ENCODE data around the gene LYL1.
A peak's percentile ranks its signal among the peaks of the same experiment; 100 is the strongest.

Gene LYL1

GRCh38 chr19:13104360-13104847, 1.7 kb upstream of the LYL1 start:
- DNase-seq = peak; percentile 63

- no peak for DNase-seq
These were observed 1.1 kb upstream of the LYL1 start for GRCh38 chr19:13103581-13104359.

GRCh38 chr19:13102416-13102665, 317 bp downstream of the LYL1 start:
- DNase-seq = no peak

GRCh38 chr19:13101590-13102415, 855 bp downstream of the LYL1 start:
- DNase-seq = no peak

GRCh38 chr19:13100841-13101589, 1.6 kb downstream of the LYL1 start:
- no peak for DNase-seq

GRCh38 chr19:13100031-13100588, 2.5 kb downstream of the LYL1 start:
- peak; percentile 59 for DNase-seq

- DNase-seq = peak; percentile 78
These were observed 3.3 kb downstream of the LYL1 start for GRCh38 chr19:13099073-13099999.

GRCh38 chr19:13098277-13099072, 4.2 kb downstream of the LYL1 start:
- DNase-seq = no peak

GRCh38 chr19:13097463-13098258, 5.0 kb downstream of the LYL1 start:
- no peak for DNase-seq

- DNase-seq = no peak
These were observed 5.6 kb downstream of the LYL1 start for GRCh38 chr19:13097033-13097462.

GRCh38 chr19:13095934-13096927, 6.4 kb downstream of the LYL1 start:
- DNase-seq = no peak

- no peak for DNase-seq
These were observed 7.3 kb downstream of the LYL1 start for GRCh38 chr19:13095393-13095784.

GRCh38 chr19:13094771-13095392, 7.8 kb downstream of the LYL1 start:
- DNase-seq = no peak

GRCh38 chr19:13094106-13094504, 8.6 kb downstream of the LYL1 start:
- no peak for DNase-seq

- DNase-seq = peak; percentile 79
These were observed 9.1 kb downstream of the LYL1 start for GRCh38 chr19:13093407-13094105.

GRCh38 chr19:13092606-13093235, 9.9 kb downstream of the LYL1 start:
- no peak for DNase-seq

- DNase-seq = no peak
These were observed 10.5 kb downstream of the LYL1 start for GRCh38 chr19:13092158-13092543.
